ENCODE data around the gene BNIPL. TPM values are rescaled to one million over a fixed set of nuclear protein-coding genes. Genes with fewer than 3 reads are reported as not detected.

Gene BNIPL
- polyA plus RNA-seq, 1 donor (not counting 4 experiments of a cell fraction or from before 2014, with no cell fraction given), result 9.8 TPM

DNA sequence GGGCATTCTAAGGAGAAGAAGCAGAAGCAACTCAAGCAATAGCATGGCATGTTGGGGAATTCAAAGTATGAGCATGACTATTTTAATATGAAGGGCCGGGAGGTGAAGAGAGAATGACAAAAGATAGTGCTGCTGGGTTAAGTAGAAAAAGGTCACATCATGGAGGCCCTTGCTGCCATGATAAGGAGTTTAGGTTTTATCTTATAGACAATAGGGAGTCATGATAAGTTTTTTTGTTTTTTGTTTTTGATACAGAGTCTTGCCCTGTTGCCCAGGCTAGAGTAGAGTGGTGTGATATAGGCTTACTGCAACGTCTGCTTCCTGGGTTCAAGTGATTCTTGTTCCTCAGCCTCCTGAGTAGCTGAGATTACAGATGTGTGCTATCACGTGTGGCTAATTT is 3.1 kb downstream of the BNIPL start:
- no peak overlapping the region for H2AFZ ChIP-seq (ENCODE audit: control insufficient read depth, low read length)
- FAIRE-seq (no peak), DNase-seq (ENCODE audit: low read depth, low spot score) (no peak)
- no peak overlapping the region for H3K9ac ChIP-seq (ENCODE audit: control insufficient read depth, extremely low read depth, insufficient read depth, low read length)
- H3K4me3 ChIP-seq (ENCODE audit: control insufficient read depth in 2 of 3, extremely low read depth in 1 of 3, insufficient read depth in 2 of 3, low read depth in 1 of 3, low read length in 3 of 3), result no peak overlapping the region
- no peak overlapping the region for H3K4me2 ChIP-seq (ENCODE audit: control insufficient read depth, extremely low read depth, insufficient read depth, low read depth, low read length)
- dilution Hi-C loops (cut with MboI; ENCODE audit: extremely low pct_ligation_motif_present, low sequenced_read_pairs), result no loop called here
- H3K4me1 ChIP-seq (ENCODE audit: control insufficient read depth, extremely low read depth, insufficient read depth, low read length), result peaks cover 8% of the 10 kb centered on the region
- H3K9me3 ChIP-seq (ENCODE audit: control insufficient read depth, low read depth, low read length), result no peaks in the 10 kb centered on the region
- no peaks in the 10 kb centered on the region for H4K20me1 ChIP-seq (ENCODE audit: control insufficient read depth, extremely low read depth, insufficient read depth, low read length)
- H3K79me2 ChIP-seq (ENCODE audit: control insufficient read depth, insufficient read depth, low read length), result no peaks in the 10 kb centered on the region
- no peaks in the 10 kb centered on the region for H3K9me1 ChIP-seq (ENCODE audit: control insufficient read depth, extremely low read depth, insufficient read depth, low read length)
- no peak for TF ChIP-seq EZH2 (IDR thresholded peaks at IDR 0.05; ENCODE audit: low read length)
- TF ChIP-seq, protein P1, sequence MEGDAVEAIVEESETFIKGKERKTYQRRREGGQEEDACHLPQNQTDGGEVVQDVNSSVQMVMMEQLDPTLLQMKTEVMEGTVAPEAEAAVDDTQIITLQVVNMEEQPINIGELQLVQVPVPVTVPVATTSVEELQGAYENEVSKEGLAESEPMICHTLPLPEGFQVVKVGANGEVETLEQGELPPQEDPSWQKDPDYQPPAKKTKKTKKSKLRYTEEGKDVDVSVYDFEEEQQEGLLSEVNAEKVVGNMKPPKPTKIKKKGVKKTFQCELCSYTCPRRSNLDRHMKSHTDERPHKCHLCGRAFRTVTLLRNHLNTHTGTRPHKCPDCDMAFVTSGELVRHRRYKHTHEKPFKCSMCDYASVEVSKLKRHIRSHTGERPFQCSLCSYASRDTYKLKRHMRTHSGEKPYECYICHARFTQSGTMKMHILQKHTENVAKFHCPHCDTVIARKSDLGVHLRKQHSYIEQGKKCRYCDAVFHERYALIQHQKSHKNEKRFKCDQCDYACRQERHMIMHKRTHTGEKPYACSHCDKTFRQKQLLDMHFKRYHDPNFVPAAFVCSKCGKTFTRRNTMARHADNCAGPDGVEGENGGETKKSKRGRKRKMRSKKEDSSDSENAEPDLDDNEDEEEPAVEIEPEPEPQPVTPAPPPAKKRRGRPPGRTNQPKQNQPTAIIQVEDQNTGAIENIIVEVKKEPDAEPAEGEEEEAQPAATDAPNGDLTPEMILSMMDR (optimal IDR thresholded peaks at IDR 0.05 in 1 of 3, IDR thresholded peaks at IDR 0.05 in 1 of 3, conservative IDR thresholded peaks at IDR 0.05 in 1 of 3; ENCODE audit: extremely low read depth in 1 of 3, insufficient read depth in 2 of 3, low read length in 3 of 3), result no peak
- no peak overlapping the region for H3K27ac ChIP-seq (ENCODE audit: control insufficient read depth, insufficient read depth, low read length)
- no peaks in the 10 kb centered on the region for H3K27me3 ChIP-seq (ENCODE audit: control insufficient read depth, extremely low read depth, insufficient read depth, low read length)
- no peaks in the 10 kb centered on the region for H3K36me3 ChIP-seq (ENCODE audit: control insufficient read depth in 2 of 2, extremely low read depth in 1 of 2, insufficient read depth in 2 of 2, low read length in 2 of 2)

DNA sequence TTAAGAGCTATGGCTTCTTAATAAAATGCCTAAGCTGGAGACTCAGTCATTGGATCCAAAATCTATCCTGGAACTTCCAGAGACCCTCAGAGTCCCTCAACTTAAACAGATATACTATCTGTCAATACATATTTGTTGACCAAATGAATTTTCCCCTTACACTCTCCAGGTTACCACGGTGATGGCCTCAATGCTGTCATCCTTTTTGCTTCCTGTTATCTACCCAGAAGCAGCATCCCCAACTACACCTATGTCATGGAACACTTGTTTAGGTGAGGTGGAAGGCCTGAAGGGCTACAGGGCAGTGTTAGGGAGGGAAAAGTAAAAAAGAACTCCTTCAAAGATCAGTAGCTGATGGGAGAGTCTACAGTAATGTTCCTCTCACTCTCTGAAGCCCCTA is 6.8 kb downstream of the BNIPL start:
- Histone ChIP-seq H3K27ac (ENCODE audit: control insufficient read depth, insufficient read depth, low read length) (no peak overlapping the region), H3K9ac (ENCODE audit: control insufficient read depth, extremely low read depth, insufficient read depth, low read length) (no peak overlapping the region)
- no peak for FAIRE-seq

More for the DNA sequence above, 6.8 kb downstream of the BNIPL start:
- dilution Hi-C loops (cut with MboI; ENCODE audit: extremely low pct_ligation_motif_present, low sequenced_read_pairs), result no loop called here
- Histone ChIP-seq H3K9me1 (ENCODE audit: control insufficient read depth, extremely low read depth, insufficient read depth, low read length) (no peaks in the 10 kb centered on the region), H3K4me1 (ENCODE audit: control insufficient read depth, extremely low read depth, insufficient read depth, low read length) (peaks cover 11% of the 10 kb centered on the region), H2AFZ (ENCODE audit: control insufficient read depth, low read length) (no peak overlapping the region), H3K27me3 (ENCODE audit: control insufficient read depth, extremely low read depth, insufficient read depth, low read length) (no peaks in the 10 kb centered on the region), H3K4me3 (ENCODE audit: control insufficient read depth in 2 of 3, extremely low read depth in 1 of 3, insufficient read depth in 2 of 3, low read depth in 1 of 3, low read length in 3 of 3) (no peak overlapping the region), H3K79me2 (ENCODE audit: control insufficient read depth, insufficient read depth, low read length) (no peaks in the 10 kb centered on the region), H3K4me2 (ENCODE audit: control insufficient read depth, extremely low read depth, insufficient read depth, low read depth, low read length) (no peak overlapping the region), H4K20me1 (ENCODE audit: control insufficient read depth, extremely low read depth, insufficient read depth, low read length) (no peaks in the 10 kb centered on the region), H3K36me3 (ENCODE audit: control insufficient read depth in 2 of 2, extremely low read depth in 1 of 2, insufficient read depth in 2 of 2, low read length in 2 of 2) (no peaks in the 10 kb centered on the region), H3K9me3 (ENCODE audit: control insufficient read depth, low read depth, low read length) (no peaks in the 10 kb centered on the region)
- no peak for TF ChIP-seq EZH2 (IDR thresholded peaks at IDR 0.05; ENCODE audit: low read length)
- TF ChIP-seq, protein P1 (optimal IDR thresholded peaks at IDR 0.05 in 1 of 3, IDR thresholded peaks at IDR 0.05 in 1 of 3, conservative IDR thresholded peaks at IDR 0.05 in 1 of 3; ENCODE audit: extremely low read depth in 1 of 3, insufficient read depth in 2 of 3, low read length in 3 of 3), result no peak
- DNase-seq (ENCODE audit: low read depth, low spot score), result no peak

Measured in keratinocyte (primary cell).